CD4-positive, alpha-beta T cell treated with Interleukin-21 for 1 hour (primary cell): ENCODE results near the gene CLEC10A.
A peak's percentile ranks its signal among the peaks of the same experiment; 100 is the strongest.

Experiments
- DNase-seq: peaks from one replicate; pipeline ENCODE4 v3.0.0-alpha.2; 2020

The CLEC10A gene

DNA sequence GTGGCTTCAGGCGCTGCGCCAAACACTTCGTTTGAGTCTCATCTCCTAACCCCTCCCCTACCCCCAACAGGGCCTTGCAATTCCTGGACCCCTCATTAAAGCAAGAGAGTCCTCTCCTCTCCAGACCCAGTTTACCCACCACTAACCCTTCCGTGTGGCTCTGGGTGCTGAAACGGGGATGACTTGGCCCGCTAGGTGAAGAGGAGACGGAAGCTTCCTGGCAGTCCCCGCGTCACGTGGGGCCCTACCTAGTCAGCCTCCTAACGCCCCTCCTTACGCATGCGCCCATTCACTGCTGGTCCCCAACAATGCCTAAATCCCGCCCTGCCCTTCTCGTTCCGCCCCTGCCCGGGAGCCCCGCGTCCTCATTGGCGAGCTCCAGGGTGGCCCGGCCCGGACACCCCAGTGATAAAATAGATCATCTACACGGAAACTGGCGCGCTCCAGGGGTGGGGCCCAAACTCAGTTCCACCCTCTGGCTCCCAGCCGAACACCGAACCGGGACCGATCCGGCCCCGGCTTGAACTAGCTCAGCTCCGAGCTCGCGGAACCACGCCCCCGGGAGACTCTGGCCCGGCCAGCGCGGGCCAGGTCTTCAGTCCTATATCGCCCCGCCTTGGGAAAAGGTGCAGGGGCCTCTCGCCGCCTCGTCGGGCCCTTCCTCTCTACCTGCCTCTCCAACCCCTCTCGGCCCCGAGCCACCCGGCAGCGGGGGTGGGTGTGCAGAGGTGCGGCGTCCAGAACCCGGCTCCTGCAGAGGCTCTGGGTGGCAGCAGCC lies 44.3 kb downstream of the CLEC10A start, which contains the start of gene SLC16A13:
TSS of gene SLC16A13 (plus strand) at position 425 of the 778 bp plus-strand sequence. CDS start 368 bp downstream, outside the sequence.
- DNase-seq, result peak; percentile 99

DNA sequence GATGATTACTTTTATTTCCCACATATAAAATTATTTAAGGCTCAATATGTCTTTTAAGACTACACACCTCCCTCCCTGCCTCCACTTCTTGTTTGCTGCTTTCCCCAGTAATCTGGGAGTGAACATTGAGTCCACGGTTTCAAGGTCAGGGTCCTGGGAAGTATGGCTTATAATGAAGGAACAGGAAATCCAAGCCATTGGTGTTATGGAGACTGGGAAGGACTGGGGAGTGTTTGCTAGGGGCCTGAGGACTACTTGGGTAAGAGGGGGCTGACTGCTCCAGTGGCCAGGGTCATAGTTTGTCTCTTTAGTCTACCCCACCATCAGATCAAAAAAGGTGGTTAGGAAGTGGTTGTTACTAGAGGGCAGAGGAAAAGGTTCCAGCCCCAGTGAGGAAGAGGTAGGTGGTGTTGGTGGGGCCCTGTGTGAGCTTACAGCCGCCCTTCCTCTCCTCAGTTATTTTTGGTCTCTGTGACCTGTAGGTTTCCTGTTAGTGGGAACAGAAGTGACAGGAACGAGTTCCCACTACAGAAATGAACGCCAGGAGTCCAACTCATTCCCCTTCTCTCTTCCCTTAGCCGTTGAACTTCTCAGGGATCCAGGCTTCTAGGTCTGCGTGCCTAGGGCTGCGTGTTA lies 45.0 kb downstream of the CLEC10A start:
- peak; percentile 75 for DNase-seq

DNA sequence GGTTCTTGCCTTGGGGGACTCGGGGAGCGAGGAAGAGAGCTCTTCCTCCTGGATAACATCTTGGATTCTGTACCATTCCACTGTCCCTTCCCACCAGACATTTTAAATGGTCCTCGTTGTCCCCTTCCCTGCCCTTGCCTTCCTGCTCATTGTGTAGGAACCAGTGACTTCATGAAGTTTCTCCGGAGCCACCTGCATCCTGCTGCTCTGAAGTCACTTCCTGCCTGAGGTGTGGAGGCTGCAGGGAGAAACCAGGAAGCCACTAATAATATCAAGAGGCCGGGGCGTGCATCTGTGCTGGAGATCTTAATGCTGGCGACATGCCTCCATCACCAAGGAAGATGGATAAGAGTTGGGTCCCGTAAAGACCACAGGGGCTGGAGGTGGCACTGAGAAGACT lies 50.4 kb downstream of the CLEC10A start:
- peak; percentile 60 for DNase-seq

DNA sequence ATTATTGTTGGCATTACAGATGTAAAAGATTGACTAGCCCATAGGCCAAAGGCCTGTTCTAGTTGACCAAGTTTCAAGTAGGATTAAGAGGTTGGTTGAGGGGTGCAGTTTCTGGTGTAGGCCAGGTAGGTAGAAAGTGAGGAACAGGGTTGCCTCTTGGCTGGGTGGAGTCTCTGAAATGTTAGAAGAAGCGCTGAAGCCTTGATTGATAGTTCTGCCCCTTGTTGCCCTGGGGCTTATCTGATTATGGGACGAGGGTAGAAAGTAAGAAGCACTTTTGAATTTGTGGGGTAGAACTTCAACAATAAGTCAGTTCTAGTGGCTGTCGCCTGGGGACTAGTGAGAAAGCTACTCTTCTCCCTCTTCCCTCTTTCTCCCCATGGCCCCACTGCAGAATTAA lies 51.0 kb downstream of the CLEC10A start:
- no peak for DNase-seq

DNA sequence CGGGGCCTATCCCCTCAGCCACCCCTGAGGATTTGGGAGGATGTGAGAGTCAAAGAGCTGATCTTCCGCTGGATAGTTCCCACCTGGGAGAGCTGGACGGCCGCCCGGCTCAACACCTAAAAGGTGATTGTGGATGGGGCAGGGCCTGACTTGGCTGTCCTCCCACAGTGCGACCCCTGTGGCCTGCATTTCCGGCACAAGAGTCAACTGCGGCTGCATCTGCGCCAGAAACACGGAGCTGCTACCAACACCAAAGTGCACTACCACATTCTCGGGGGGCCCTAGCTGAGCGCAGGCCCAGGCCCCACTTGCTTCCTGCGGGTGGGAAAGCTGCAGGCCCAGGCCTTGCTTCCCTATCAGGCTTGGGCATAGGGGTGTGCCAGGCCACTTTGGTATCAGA lies 52.7 kb downstream of the CLEC10A start:
- no peak for DNase-seq

GRCh38 chr17:7026471-7027115 lies 53.5 kb downstream of the CLEC10A start:
- no peak for DNase-seq

- no peak for DNase-seq
These were observed 54.8 kb downstream of the CLEC10A start for GRCh38 chr17:7025245-7025644.
